Caco-2 (cell line): Measurements from ENCODE around the gene PROB1. TPM values are rescaled to one million over a fixed set of nuclear protein-coding genes. Genes with fewer than 3 reads are reported as not detected.

Experiments
- BruUV-seq: library from RNA; stranded (reverse); fragments of 400-500 nt; replicated peaks from 2 replicates; lab custom pipeline; 2021; lab: Mats Ljungman, UMichigan
- CTCF ChIA-PET: fragments of 300-600 bp; sonication (Branson Sonifier 250); formaldehyde crosslinking; loops from one replicate; lab custom pipeline; 2022; ENCODE audit warnings: antibody characterized with exemption; lab: Charles Lee
- POLR2A ChIA-PET: fragments of 300-600 bp; sonication (Branson Sonifier 250); formaldehyde crosslinking; loops from one replicate; lab custom pipeline; 2022; ENCODE audit warnings: antibody characterized with exemption; lab: Charles Lee
- DNase-seq, 2 experiments: peaks; one replicate each; pipeline versions ENCODE4 v3.0.0 to v3.0.0-alpha.2; 2020 to 2022
- H3K27me3 ChIP-seq: replicated peaks from 2 replicates; pipeline ENCODE4 v1.6.0; 2011; ENCODE audit warnings: low read length; ENCODE audit not compliant: control insufficient read depth, insufficient read depth
- H3K36me3 ChIP-seq: 2 replicates; pipeline ENCODE4 v1.5.1; 2011; ENCODE audit warnings: low read length; ENCODE audit not compliant: control insufficient read depth, insufficient read depth
- H3K4me1 ChIP-seq: fragments of 250-450 bp; sonication (Bioruptor Pico); 2 replicates; pipeline ENCODE4 v1.5.1; 2020; ENCODE audit warnings: mild to moderate bottlenecking
- H3K4me3 ChIP-seq: 2 replicates; pipeline ENCODE4 v1.5.1; 2011; ENCODE audit warnings: low read depth, mild to moderate bottlenecking, control low read depth, low read length
- H3K9me3 ChIP-seq: fragments of 250-450 bp; sonication (Bioruptor Pico); 2 replicates; pipeline ENCODE4 v1.5.1; 2020; ENCODE audit warnings: mild to moderate bottlenecking, moderate library complexity
- H3K27ac Mint-ChIP-seq: one replicate; pipeline ENCODE4 v1.8.0; 2022; ENCODE audit warnings: mixed read lengths; ENCODE audit not compliant: unreplicated experiment
- H3K27me3 Mint-ChIP-seq: one replicate; pipeline ENCODE4 v1.8.0; 2022; ENCODE audit warnings: mixed read lengths; ENCODE audit not compliant: insufficient read depth, unreplicated experiment
- H3K36me3 Mint-ChIP-seq: one replicate; pipeline ENCODE4 v1.8.0; 2022; ENCODE audit warnings: mild to moderate bottlenecking, mixed read lengths; ENCODE audit not compliant: insufficient read depth, unreplicated experiment
- H3K4me1 Mint-ChIP-seq: one replicate; pipeline ENCODE4 v1.8.0; 2022; ENCODE audit warnings: low read depth, mixed read lengths; ENCODE audit not compliant: unreplicated experiment
- H3K4me3 Mint-ChIP-seq: one replicate; pipeline ENCODE4 v1.8.0; 2022; ENCODE audit warnings: mild to moderate bottlenecking, moderate library complexity, mixed read lengths; ENCODE audit not compliant: unreplicated experiment
- H3K9me3 Mint-ChIP-seq: one replicate; pipeline ENCODE4 v1.8.0; 2022; ENCODE audit warnings: mixed read lengths; ENCODE audit not compliant: unreplicated experiment
- intact Hi-C: fragments of 100-400 bp; cut with micrococcal nuclease; formaldehyde crosslinking; loops from one replicate; pipeline ENCODE4 v1.10.0; 2022; ENCODE audit not compliant: unreplicated experiment
- total RNA-seq: library from RNA; stranded (reverse); gene quantifications from 2 replicates; pipeline ENCODE4 v1.2.3, GENCODE V29; 2022
- TF ChIP-seq, protein P1 (sequence below), 2 experiments: fragments of 200-600 bp in 1 of 2; IDR thresholded peaks; 1 replicate in 1 of 2; 2 replicates in 1 of 2; pipeline versions ENCODE4 v1.5.1 to v1.8.0; 2011 to 2022; ENCODE audit warnings: antibody characterized with exemption in 1 of 2, control low read depth in 1 of 2, inconsistent platforms in 1 of 2, low read depth in 1 of 2, low read length in 1 of 2, mild to moderate bottlenecking in 1 of 2, moderate library complexity in 1 of 2; ENCODE audit not compliant: insufficient read depth in 1 of 2, severe bottlenecking in 1 of 2, unreplicated experiment in 1 of 2

Gene PROB1
- total RNA-seq, 1 experiment from 2014 or later: 2.7 TPM

DNA sequence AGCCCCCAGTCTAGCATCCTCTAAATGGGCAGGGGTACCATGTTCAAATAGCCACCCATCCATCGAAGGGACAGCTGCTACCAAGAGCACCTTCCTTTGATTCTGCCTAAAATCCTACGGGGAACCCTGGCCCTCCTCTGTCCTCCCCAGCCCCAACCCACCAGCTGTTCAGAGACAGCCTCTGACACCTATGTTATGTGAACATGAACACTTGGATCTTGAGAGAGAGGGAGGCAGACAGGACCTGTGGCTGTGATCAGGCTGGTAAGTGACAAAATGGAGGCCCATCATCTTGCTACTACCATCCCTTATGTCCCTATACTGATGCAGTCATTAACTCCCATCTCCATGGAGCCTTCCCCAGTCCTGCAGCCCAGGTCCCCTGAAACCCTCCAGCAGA, 20.0 kb downstream of the PROB1 start:
- peaks cover 29% of the 10 kb centered on the region for H3K36me3 Mint-ChIP-seq
- no peaks in the 10 kb centered on the region for H3K27me3 ChIP-seq
- TF ChIP-seq, protein P1, sequence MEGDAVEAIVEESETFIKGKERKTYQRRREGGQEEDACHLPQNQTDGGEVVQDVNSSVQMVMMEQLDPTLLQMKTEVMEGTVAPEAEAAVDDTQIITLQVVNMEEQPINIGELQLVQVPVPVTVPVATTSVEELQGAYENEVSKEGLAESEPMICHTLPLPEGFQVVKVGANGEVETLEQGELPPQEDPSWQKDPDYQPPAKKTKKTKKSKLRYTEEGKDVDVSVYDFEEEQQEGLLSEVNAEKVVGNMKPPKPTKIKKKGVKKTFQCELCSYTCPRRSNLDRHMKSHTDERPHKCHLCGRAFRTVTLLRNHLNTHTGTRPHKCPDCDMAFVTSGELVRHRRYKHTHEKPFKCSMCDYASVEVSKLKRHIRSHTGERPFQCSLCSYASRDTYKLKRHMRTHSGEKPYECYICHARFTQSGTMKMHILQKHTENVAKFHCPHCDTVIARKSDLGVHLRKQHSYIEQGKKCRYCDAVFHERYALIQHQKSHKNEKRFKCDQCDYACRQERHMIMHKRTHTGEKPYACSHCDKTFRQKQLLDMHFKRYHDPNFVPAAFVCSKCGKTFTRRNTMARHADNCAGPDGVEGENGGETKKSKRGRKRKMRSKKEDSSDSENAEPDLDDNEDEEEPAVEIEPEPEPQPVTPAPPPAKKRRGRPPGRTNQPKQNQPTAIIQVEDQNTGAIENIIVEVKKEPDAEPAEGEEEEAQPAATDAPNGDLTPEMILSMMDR (IDR thresholded peaks at IDR 0.05; ENCODE audit: insufficient read depth in 1 of 2, low read depth in 1 of 2, low read length in 1 of 2, severe bottlenecking in 1 of 2, unreplicated experiment in 1 of 2): no peak
- H3K27me3 Mint-ChIP-seq: no peaks in the 10 kb centered on the region
- H3K4me3 ChIP-seq: no peak overlapping the region
- no peaks in the 10 kb centered on the region; the same call in 1 of the 2 replicates for H3K36me3 ChIP-seq
- H3K9me3 ChIP-seq: no peaks in the 10 kb centered on the region; the same call in 1 of the 2 replicates
- no peak for DNase-seq
- no peaks in the 10 kb centered on the region for H3K4me1 Mint-ChIP-seq
- POLR2A ChIA-PET: interaction anchor here (1.1 kb wide), 1 partner anchor 8 kb away, joined by 3 read pairs; the partner anchor contains the start of gene SLC23A1
- H3K4me1 ChIP-seq: no peaks in the 10 kb centered on the region
- intact Hi-C loops: no loop called here
- H3K27ac Mint-ChIP-seq: no peak overlapping the region
- H3K9me3 Mint-ChIP-seq: no peaks in the 10 kb centered on the region
- no peak overlapping the region for H3K4me3 Mint-ChIP-seq
- no TSS peak for BruUV-seq
- CTCF ChIA-PET: interaction anchor here (1.5 kb wide), 1 partner anchor 33 kb away, joined by 4 read pairs; the partner anchor contains the start of gene PAIP2

DNA sequence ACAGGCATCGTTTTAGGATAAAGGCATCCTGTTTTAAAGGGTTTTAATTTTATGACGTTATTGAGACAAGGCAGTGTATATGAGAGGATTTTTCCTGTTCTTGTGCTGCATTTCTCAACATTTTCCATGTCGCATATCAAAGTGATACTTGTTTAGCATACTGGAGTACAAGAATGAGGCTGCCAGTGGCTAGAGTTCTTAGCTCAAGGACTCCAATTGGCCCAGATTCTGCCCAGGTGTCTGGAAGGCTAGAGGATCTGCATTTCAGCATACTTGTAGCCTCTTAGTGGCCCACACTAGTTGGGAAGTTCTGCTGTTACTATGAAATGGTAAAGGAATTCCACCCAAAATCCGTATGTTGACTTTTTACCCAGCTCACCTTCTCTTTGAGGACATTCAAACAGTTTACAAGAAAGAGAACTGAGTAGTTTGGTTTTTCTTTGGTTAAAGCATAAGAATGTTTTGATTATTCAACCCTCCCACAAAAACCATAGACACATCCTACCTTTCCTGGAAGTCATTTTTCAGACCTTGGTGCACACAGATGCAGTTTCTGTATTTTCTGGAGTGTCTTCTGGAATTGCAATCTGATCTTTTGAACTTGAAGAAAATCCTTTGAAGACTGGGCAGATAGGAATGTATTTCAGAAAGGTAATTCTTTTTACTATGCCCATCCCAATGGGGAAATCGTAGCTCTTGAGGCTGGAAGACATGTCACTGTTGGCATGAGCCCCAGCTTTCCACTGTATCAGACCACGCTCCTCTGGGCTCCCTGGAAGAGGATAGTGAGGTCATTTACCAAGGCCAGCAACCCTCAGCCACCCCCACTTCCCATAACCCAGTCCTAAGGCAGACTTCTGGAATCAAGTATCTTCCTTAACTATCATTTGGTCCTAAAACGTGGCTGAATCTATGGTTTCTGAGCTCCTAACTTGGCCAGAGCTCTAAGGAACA, 23.1 kb downstream of the PROB1 start:
- Mint-ChIP-seq H3K36me3 (peaks cover 34% of the 10 kb centered on the region), H3K9me3 (no peaks in the 10 kb centered on the region), H3K4me3 (no peak overlapping the region), H3K27ac (no peak overlapping the region), H3K27me3 (no peaks in the 10 kb centered on the region), H3K4me1 (no peaks in the 10 kb centered on the region)
- TF ChIP-seq, protein P1 (IDR thresholded peaks at IDR 0.05; ENCODE audit: insufficient read depth in 1 of 2, low read depth in 1 of 2, low read length in 1 of 2, severe bottlenecking in 1 of 2, unreplicated experiment in 1 of 2): no peak
- Histone ChIP-seq H3K9me3 (no peaks in the 10 kb centered on the region; the same call in 1 of the 2 replicates), H3K36me3 (0 out of 2 replicates have a peak, but pooled peaks cover 1% of the 10 kb centered on the region), H3K4me3 (no peak overlapping the region), H3K4me1 (no peaks in the 10 kb centered on the region), H3K27me3 (no peaks in the 10 kb centered on the region)
- DNase-seq: no peak
- POLR2A ChIA-PET: interaction anchor here (0.5 kb wide), 1 partner anchor 29 kb away, joined by 6 read pairs; no protein-coding TSS in a partner anchor
- CTCF ChIA-PET: interaction anchor here (1.1 kb wide), 1 partner anchor 30 kb away, joined by 3 read pairs; the partner anchor contains the start of gene PAIP2
- intact Hi-C loops: no loop called here
- BruUV-seq: no TSS peak

DNA sequence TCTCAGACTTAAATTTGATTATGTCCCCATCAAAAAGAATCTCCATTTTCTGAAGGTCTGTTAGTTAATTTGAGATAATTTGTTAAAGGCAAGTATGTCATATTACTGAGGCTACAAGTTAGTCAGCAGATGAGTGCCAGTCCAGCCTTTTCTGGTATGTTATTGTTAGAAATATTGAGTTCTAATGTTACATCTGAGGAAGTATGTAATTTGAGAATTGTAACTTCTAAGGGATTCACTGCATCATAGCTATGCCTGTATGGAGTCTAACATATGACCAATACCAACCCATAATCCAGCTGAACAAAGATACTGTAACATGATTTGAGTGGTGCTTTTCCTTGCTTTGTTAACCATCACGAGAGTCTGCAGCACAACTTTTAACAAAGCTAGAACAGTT, 25.7 kb downstream of the PROB1 start:
- CTCF ChIA-PET: interaction anchor here (0.9 to 1.0 kb wide), 2 partner anchors 24 to 97 kb away, joined by 3 to 4 read pairs; no protein-coding TSS in a partner anchor
- no peaks in the 10 kb centered on the region for H3K27me3 Mint-ChIP-seq
- H3K36me3 Mint-ChIP-seq: peaks cover 54% of the 10 kb centered on the region
- no peaks in the 10 kb centered on the region for H3K9me3 Mint-ChIP-seq
- intact Hi-C loops: no loop called here
- H3K27me3 ChIP-seq: no peaks in the 10 kb centered on the region
- no peak for DNase-seq
- TSS peak; percentile 60 for BruUV-seq
- 0 out of 2 replicates have a peak, but pooled peaks cover 1% of the 10 kb centered on the region for H3K36me3 ChIP-seq
- H3K4me1 Mint-ChIP-seq: no peaks in the 10 kb centered on the region
- POLR2A ChIA-PET: no interaction called here
- H3K4me3 Mint-ChIP-seq: no peak overlapping the region
- TF ChIP-seq, protein P1 (IDR thresholded peaks at IDR 0.05; ENCODE audit: insufficient read depth in 1 of 2, low read depth in 1 of 2, low read length in 1 of 2, severe bottlenecking in 1 of 2, unreplicated experiment in 1 of 2): no peak
- H3K4me1 ChIP-seq: no peaks in the 10 kb centered on the region
- no peak overlapping the region for H3K27ac Mint-ChIP-seq
- H3K9me3 ChIP-seq: no peaks in the 10 kb centered on the region
- no peak overlapping the region for H3K4me3 ChIP-seq
